ENCODE data around the gene DOCK1. TPM values are rescaled to one million over a fixed set of nuclear protein-coding genes. Genes with fewer than 3 reads are reported as not detected.

DOCK1 gene
- total RNA-seq, 2 donors from 2014 or later: 46.7 to 50.8 TPM

DNA sequence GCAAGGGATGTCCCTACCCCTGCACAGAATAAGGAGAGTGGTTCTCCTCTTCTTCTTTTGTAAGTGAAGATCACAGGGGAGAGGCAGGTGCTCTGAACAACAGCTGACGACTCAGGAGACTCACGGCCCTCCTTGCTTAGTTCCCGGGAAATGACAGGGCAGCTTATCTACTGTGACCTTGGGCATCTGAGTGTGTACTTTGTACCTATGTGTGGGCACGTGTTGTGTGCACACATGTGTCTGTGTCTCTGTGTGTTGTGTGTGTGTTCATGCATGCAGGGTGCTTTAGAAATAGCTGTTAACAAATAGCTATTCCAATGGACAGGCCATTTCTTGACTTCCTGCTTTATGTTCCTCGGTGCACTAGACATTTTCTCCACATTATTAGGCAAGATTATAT, 563.4 kb downstream of the DOCK1 start:
- DNase-seq (ENCODE audit: low spot score): no peak
- intact Hi-C loops (cut with DNase I): no loop called here

DNA sequence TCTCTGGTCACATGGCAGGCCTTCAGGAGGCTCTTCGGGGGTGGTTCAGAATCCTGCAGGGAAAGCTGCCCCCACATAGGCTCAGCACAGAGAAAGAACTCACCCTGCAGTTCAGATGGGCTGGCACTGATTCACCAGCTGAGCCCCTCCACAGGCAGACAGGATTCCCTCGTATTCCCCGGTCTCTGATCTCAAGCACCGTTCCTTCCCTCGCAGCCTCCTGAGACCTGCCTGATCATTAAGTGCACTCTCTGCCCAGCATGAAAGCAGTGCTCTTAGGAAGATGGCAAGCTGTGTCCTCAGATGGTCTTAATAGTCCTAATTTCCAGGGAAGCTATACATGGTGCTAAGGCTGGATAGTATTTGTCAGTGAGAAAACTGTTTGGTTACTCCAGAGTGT, 565.7 kb downstream of the DOCK1 start:
- intact Hi-C loops (cut with DNase I): no loop called here
- DNase-seq (ENCODE audit: low spot score): no peak

DNA sequence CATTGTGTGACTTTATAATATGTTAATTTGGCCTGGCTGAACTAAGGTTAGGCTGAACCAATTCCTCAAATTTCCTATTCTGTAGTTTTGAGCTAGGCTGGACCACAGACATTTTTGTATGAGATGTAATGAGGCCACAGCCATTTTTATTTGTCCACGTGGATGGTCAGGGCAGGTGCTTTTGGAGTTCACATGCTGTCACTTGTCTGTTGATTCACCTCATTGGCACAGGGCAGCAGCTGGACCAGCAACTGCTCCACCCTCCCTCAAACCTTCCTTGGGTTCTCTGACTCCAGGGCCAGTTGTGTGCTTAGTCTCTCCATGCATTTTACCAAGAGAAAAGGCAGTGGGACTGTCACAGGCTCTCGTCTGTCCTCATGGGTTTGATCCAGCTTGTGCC, 567.7 kb downstream of the DOCK1 start:
- no peak for DNase-seq (ENCODE audit: low spot score)
- intact Hi-C loops (cut with DNase I): no loop called here

- intact Hi-C loops (cut with DNase I): no loop called here
- no peak for DNase-seq (ENCODE audit: low spot score)
Observed at GRCh38 chr10:127474501-127474900, 569.3 kb downstream of the DOCK1 start.

- DNase-seq (ENCODE audit: low spot score): no peak
- intact Hi-C loops (cut with DNase I): no loop called here
Observed at GRCh38 chr10:127485153-127485857, 580.1 kb downstream of the DOCK1 start.

- intact Hi-C loops (cut with DNase I): no loop called here
- DNase-seq (ENCODE audit: low spot score): no peak
Observed at GRCh38 chr10:127486355-127486754, 581.1 kb downstream of the DOCK1 start.

- no peak for DNase-seq (ENCODE audit: low spot score)
Observed at GRCh38 chr10:127492607-127493250, 587.5 kb downstream of the DOCK1 start.

DNA sequence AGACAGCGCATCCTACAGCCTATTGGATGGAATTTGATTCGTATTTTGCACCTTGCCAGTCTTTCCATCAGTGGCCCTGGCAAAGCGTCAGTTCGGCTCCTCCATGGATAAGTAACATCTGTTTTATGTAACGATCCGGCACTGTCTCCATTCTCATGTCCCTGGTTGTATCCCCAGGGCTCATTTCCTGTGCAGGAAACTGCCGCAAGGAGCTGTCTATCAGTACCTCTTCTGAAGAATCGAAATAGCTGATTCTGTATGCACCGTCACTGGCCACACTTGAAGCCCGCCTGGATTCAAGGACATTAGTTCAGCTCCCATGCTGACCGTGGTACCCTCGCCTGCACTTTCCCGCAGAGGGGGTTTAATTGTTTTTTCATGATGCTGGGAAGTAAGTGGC, 590.8 kb downstream of the DOCK1 start:
- intact Hi-C loops (cut with DNase I): no loop called here
- no peak for DNase-seq (ENCODE audit: low spot score)

More at GRCh38 chr10:127492607-127493250, 587.5 kb downstream of the DOCK1 start:
- intact Hi-C loops (cut with DNase I): no loop called here

DNA sequence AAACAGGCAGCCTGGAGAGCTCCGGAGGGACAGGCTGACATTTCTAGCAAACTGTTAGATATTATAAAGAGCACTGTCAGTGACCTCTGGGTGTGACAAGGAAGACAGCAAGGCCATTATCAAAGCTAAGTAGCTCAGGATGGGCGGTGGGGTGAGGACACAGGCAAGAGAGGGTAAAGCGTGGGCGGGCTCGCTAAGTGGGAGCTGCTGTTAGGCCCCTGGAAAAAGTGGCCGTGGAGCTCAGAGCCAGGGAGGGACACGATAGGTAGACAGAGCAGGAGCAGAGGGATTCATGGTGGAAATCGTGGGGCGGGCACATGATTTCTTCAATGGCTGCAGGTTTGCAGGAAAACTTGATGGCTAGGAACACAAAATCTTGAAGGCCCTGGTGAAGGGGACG, 592.5 kb downstream of the DOCK1 start:
- intact Hi-C loops (cut with DNase I): no loop called here
- no peak for DNase-seq (ENCODE audit: low spot score)

DNA sequence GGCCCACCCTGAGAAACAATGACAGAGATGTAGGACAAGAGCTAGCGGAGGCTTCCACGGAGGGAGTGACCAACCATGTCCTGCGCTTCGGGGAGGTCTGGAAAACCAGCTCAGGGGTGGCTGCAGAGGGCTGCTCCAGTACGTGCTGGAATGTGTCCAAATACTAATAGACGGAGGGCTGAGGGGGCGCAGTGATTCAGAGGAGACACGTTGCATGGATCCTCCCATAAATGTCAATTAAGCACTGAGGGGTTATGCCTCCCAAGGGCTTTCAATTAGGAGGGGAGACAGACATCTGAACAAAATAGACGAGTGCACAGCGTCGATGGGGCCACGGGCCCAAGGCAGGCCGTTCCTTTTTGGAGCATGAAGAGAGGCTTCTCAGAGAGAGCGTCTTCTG, 592.9 kb downstream of the DOCK1 start:
- no peak for DNase-seq (ENCODE audit: low spot score)
- intact Hi-C loops (cut with DNase I): no loop called here

GRCh38 chr10:127500127-127500526, 594.9 kb downstream of the DOCK1 start:
- intact Hi-C loops (cut with DNase I): no loop called here
- DNase-seq (ENCODE audit: low spot score): no peak

Other genes starting within 250 kb of the DOCK1 start
- not detected for gene C10orf90, start 234.7 kb upstream of the DOCK1 start, total RNA-seq